ENCODE results near the gene SCFD2.
"Not testable (repeated sequence)": the region's sequence is repeated elsewhere in the genome, so short reads cannot be mapped to it uniquely, and the experiment has no call there.

SCFD2 gene

DNA sequence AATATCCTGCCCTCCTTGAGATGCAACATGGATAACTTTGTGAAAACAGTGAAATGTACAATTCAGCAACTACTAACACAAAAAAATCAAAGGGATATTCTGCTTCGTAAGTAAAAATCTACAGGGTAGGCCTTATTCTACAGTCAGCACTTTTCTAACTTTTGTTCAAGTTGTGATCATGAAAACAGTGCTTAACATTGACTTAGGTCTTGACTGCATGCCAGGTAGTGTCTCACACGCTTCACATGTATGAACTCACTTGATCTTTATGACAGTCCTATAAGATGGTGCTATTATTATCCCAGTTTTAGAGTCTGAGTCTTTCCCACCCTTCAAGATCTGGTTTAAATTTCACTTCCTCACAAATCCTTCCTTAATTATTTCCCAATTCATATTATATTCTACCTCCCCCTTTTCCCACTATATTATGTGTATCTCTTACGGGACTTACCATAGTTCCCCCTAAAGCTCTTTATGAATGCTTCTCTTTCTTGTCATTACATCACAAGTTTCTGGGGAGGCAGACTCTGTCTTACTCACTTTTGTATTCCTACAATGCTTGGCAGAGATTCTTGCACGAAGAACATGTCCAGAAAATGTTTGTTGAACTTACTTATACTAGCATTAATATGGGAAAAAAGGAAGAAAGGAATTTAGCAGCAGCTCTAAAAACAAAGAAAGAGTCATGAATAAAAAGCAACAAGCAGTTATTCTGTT, 179.8 kb downstream of the SCFD2 start:
- DNase-seq: no peak

DNA sequence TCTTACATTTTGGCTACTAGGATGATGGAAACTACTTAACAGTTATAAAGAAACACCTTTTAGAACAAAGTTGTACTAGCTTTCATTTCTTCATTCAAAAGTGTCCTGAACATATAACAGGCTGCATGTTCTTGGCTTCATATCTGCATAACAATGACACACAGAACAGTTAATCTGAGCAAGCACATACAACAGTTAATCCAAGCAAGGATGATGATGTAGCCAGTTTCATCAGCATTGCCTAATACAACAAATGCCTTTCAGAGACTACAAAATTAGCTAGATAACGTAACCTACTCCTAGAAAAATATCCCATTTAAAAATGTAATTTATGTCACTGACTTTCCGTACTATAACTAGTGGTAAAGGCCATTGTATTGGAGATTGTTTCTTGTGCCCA, 182.1 kb downstream of the SCFD2 start:
- DNase-seq: no peak

DNA sequence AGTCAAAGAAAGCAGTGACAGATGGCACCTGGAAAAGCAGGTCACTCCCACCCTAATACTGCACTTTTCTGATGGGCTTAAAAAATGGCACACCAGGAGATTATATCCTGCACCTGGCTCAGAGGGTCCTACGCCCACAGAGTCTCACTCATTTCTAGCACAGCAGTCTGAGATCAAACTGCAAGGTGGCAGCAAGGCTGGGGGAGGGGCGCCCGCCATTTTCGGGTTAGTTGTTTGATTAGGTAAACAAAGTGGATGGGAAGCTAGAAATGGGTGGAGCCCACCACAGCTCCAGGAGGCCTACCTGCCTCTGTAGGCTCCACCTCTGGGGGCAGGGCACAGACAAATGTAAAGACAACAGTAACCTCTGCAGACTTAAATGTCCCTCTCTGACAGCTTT, 188.1 kb downstream of the SCFD2 start:
- not testable (repeated sequence) for DNase-seq

DNA sequence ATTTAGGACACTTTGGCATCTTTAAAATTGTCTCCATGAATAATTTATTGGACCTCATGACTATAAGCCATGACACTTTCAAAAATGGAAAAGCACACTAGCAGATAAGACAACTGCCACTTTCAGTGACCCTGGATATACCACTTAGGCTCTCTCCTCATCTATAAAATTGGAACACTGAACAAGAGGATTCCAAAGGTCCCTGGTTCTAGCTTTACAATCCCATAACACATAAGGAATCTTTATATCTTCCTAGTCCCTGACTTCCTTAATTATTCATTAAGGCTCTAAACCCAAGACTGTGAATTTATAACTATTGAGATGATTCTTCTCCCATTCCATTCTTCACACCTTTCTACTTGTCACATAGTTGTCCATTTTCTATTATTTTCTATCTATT, 190.2 kb downstream of the SCFD2 start:
- no peak for DNase-seq

DNA sequence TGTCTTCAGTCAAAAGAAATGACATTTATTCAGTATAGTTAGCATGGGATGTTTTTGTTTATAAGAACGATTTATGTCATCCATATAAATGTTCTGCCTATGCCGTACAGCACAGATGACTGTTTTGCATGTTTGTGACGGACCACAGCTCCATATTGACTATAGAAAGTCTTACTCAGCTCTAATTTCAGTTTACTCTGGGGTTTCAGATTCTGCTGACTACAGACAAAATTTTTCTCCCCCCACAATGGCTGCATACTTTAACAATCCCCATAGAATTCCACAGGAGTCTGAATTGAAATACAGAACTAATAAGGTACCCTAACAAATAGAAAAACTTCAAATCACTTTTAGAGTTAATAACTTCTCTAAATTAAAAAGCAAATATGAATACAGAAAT, 191.0 kb downstream of the SCFD2 start:
- no peak for DNase-seq

DNA sequence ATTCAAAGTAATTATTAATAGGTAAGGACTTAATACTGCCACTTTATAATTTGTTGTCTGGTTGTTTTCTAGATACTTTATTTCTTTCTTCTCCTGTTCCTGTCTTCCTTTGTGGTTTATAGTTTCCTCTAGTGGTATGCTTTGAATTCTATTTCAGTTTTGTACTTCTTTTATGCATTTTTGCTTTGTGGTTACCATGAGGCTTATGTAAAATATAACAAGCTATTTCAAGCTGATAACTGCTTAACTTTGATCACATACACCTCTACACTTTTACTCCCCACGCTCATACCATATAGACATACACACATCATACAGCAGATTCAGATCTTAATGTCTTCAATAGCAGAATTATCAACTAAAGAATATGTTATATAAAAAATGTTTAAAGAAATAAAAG, 192.3 kb downstream of the SCFD2 start:
- no peak for DNase-seq

DNA sequence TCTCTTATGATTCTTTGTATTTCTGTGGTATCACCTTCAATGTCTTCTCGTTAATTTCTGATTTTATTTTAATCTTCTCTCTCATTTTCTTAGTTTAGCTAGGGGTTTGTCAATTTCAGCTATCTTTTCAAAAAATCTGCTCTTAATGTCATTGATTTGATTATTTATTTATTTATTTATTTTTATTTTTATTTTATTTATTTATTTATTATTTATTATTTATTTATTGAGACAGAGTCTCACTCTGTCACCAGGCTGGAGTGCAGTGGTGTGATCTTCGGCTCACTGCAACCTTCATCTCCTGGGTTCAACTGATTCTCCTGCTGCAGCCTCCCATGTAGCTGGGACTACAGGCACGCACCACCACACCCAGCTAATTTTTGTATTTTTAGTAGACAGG, 194.1 kb downstream of the SCFD2 start:
- no peak for DNase-seq

DNA sequence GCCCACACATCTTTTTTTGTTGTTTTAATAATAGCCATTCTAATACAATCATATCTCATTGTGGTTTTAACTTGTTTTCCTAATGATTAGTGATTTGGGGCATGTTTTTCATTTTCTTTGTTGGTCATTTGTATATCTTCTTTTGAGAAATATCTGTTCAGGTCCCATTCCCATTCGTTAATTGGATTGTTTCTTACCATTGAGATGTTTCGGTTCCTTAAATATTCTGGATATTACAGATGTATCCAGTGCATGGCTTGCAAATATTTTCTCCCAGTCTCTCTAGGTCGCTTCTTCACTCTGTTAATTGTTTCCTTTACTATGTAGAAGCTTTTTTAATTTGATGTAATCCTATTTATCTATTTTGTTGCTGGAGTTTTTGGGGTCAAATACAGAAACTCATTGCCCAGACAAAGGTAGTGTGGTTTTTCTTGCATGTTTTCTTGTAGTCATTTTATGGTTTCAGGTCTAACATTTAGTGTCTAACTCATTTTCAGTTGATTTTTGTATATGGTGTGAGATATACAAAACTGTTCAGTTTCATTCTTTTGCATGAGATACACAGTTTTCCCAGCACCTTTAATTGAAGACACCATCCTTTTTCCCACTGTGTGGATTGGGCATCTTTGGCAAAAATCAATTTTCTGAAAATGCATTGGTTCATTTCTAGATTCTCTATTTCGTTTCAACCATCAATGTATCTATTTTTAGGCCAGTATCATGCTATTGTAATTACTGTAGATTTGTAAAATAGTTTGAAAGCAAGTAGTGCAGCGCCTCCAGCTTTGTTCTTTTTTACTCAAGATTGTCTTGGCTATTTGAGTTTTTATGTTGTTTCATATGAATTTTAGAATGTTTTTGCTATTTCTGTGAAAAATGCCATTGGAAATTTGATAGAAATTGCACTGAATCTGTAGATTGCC, 195.9 kb downstream of the SCFD2 start:
- DNase-seq: no peak

DNA sequence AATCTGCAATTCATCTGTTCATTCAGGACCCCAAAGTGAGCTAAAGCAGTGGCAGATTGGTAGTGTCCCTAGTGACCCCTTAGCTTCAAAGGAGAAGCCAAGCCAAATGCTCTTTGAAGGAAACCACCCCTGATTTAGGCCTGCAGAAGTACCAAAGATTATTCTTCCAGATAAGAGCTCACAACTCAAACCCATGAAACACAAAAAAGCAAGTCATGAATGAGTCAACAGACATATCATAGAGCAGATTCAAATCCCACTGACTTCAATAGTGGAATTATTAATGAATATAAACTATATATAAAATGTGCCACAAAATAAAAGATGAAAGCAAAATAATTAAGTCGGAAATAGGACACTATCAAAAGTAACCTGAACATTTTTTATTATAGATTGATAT, 197.6 kb downstream of the SCFD2 start:
- DNase-seq: no peak

DNA sequence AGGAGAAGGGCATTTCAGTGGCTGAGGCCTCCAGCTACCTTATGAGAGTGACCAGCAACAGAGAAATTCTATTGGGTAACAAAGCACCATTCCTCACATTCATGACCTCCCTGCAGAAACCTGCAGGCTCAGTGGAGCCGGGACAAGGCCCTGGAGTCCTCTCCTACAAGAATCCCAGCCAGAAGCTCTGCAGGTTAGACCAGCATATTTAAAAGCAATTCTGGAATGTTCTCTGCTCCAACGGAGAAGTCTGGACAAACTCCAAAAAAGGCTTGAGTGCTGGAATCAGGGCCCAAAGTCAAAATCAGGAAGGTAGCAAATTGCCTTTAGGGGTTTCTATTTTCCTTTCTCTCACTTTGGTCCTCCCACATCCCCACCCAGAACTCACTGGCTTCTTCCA, 202.9 kb downstream of the SCFD2 start:
- no peak for DNase-seq

DNA sequence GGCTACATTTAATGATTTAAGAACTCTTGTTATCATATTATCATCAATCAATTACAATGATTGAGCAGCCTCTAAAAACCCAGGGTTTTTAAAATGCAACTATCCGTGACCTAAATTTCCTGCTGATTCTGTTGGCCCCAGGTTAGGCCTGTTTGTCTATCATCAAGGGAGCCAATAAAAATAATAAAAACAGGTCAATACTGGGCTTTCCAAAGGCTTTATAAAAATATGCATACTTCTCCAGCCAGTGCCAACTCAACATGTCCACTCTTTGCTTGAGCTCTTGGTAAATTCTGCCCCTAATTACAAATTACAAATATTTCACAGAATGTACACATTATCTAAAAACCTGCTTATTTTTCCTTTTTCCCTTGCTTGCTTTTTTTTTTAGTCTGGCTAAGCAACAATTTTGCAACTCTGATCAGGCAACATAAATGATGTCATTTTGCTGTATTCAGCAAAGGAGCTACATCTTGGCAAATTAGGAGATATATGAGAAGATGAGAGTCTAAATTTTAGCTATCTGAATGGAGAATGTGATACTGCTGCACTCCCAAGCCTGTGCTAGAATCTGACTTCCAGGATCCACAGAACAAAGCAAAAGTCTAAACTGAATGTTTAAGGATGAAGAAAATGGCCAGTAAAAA, 204.0 kb downstream of the SCFD2 start:
- DNase-seq: no peak

DNA sequence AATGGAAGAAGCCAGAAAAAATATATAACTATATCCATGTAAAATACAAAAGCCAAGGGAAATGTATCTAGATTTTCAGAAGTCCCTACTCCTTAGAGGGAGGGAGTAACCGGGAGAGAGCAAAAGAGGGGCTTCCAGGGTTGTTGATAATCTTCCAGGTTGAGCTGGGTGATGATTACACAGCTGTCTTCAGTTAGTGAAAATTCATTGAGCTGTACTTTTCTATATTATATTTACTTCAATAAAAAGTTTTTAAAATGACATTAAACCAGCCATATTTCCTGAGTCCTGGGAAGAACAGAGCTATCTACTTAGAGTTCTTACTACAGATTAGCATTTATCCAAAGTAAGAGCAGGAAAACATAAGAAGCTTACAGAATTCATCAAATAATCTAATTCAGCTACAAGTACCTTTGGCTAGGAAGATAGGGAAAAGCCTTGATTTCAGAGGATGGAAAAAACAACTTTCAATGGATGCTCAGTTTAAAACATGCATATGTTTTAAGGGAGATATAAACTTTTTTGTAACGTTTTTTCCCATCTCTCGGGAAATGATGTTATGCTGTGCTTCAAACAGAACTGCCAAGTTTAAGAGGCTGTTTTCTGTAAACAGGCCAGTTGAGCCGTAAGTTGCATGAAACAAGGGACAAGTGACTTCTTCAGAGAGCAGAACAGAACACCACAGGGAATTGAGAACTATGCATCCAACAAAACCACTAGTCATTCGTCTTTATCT, 204.6 kb downstream of the SCFD2 start:
- DNase-seq: no peak

DNA sequence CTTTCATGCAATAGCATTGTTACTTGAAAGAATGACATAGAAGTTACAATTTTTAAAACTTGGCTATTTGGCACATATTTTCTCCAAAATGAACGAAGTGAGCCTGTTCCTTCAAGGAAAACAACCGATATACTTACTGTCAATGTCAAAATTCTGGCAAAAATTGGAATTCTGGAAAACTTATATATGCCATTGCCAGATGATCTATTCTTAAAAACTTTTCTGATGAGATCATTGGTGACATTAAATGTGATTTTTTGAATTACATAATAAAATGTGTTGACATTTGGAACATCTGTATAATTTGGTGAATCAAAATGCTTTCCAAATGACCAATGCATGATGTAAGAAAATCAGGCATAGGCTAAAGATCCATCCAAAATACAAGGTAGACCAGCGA, 209.0 kb downstream of the SCFD2 start:
- no peak for DNase-seq

DNA sequence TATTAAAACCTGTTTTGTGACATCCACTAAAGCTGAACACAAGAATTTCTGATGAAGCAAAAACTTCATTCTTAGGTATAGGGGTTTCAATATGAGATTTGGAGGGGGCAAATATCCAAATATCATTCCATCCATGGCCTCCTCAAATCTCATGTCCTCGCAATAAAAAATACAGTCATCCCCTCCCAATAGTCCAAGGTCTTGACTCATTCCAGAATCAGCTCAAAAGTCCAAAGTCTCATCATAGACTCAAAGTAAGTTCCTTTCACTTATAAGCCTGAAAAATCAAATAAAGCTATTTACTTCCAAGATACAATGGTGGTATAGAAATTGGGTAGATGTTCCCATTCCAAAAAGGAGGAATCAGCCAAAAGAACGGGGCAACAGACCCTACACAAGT, 213.4 kb downstream of the SCFD2 start:
- no peak for DNase-seq

DNA sequence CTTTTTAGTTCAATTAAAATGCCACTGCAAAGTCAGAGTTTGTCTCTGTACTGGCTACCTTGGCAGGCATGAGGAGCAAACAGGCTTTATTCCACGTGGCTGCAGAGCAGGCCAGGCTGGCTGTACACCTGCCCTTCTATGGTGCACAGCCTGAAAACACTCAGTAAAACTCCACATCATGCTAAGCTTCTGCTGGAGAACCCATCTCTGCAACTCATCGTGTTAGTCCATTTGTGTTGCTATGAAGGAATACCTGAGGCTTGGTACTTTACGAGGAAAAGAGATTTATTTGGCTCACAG, 214.4 kb downstream of the SCFD2 start:
- no peak for DNase-seq

DNA sequence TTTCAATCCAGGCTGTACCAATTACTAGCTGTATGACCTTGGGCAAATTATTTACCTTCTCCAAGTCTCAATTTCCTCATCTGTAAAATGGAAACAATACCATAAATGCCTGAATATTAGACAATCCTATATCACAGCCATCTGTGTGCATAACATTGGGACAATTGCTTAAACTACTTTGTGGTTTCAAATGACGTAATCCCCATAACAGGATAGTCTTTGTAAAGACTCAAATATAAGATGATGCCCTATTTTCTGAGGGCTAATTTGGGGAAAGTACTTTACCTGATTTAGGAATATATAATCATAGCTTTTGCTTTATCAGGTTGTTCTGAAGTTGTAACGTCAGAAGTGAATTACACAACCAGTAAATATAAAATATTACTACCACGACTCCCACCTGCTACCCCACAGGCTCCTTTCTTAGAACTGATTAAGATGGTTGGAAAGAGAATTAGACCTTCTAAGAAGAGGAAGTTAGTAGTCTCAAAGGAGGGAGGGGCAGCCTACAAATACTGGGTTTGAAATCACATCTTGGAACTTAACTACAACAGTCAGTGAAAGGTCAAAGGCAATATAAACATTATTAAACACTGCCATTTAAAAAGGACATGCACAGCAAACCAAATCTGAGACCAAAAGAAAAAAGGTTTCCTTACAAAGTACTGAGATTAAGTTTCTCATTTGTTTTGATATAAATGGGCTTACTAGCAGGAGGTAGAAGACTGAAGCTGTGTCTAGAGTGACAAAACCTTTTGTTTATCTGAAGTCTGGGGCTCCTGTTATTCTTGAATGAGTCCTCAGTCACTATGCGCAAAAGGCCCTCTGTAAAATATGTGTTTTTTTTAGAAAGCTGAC, 215.0 kb downstream of the SCFD2 start:
- DNase-seq: no peak

DNA sequence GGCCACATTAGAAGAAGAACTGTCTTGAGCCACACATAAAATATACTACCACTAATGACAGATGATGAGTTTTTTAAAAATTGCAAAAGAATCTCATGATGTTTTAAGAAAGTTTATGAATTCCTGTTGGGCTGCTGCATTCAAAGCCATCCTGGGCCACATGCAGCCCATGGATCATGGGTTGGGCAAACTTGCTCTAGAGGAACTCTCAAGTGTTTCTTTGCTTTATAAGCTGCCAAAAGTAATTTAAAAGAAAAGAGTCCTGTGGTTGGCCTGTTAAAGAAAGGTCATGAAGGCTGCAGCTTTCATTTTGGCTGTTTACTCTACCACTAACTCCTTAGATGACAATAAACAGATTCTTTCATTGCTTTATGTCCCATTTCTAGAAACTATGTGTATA, 218.2 kb downstream of the SCFD2 start:
- no peak for DNase-seq

DNA sequence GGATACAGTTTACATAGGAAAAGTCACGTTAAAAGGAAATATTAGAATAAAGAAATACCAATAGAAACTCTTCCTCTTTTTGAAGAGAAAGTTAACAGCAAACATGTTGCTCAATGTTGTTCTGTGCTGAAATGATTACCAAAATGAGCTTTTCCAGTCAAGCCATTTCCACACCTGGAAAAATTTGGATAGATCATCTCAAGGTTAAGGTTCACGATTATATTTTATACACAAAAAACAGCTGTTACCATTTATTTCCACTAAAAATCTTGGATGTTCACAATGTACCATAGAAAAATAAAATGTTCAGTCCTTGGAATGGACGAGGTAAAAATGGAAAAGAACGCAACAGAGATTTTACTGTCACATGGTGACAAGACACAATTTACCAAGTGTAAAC, 218.7 kb downstream of the SCFD2 start:
- no peak for DNase-seq

DNA sequence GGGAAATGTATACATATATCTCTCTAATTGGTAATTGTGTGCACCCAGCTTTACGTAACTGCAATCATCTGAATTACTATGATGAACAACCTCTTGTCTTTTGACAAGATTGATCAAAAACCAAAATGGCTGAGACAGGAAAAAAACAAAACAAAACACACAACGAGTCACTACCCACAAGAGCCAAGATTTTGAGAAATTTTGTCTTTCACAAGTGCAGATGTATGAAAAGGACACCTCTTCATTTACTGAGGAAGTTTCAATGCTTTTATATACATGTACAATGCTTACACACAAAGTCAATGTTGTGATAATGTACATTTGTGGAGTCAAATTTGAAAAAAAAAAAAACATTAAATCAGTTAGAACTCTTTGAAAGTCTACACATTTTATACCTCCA, 224.6 kb downstream of the SCFD2 start:
- no peak for DNase-seq

DNA sequence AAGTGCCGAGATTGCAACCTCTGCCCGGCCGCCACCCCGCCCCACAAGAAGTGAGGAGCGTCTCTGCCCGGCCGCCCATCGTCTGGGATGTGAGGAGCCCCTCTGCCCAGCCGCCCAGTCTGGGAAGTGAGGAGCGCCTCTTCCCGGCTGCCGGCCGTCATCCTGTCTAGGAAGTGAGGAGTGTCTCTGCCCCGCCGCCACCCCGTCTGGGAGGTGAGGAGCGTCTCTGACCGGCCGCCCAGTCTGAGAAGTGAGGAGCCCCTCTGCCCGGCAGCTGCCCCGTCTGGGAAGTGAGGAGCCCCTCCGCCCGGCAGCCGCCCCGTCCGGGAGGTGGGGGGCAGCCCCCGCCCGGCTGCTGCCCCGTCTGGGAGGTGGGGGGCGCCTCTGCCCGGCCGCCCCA, 226.6 kb downstream of the SCFD2 start:
- DNase-seq: not testable (repeated sequence)

DNA sequence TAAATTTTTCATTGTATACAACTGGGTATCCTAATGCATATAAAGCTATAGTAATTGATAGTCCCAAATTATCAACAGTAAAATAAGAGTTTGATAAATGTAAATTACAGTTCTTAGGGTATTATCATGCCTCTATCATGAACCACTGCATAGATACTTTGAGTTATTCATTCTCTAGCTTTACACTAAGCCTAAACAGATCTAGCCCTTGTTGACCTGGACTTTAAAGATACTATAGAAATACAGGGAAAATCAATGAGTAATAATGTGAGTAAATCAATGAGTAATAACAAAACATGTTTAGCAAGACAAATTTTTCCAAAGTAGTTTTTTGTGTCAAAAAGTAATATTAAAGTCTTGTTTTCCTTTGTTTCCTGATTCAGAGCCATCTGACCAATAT, 228.4 kb downstream of the SCFD2 start:
- no peak for DNase-seq

DNA sequence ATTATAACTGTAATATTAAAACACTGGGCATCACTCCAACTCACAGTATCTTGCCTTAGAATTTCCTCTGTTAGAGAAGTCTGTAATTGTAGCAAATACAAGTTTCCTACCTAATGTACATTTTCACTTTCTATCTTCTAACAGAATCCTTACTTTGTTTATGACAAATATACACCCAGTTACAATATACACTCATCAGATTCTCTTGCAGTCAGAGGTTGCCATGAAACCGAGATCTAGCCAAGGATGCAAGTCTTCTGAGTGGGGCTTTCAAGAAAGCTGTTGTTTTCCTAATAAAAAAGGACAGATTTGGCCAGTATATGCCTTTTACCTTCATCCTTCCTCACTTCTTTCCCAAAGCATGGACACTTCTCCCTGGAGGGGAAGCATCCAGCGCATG, 228.9 kb downstream of the SCFD2 start:
- DNase-seq: no peak
